BE2C (cell line): ENCODE measurements around the gene CNGA4.

Source experiments
- DNase-seq: peaks from one replicate; pipeline ENCODE4 v3.0.0-alpha.2; 2020
- H3K27me3 ChIP-seq: fragments of 250-450 bp; sonication (Bioruptor Pico); 2 replicates; pipeline ENCODE4 v1.5.1; 2020; ENCODE audit warnings: mild to moderate bottlenecking
- H3K36me3 ChIP-seq: fragments of 250-450 bp; sonication (Bioruptor Pico); 2 replicates; pipeline ENCODE4 v1.5.1; 2020; ENCODE audit warnings: mild to moderate bottlenecking
- H3K4me1 ChIP-seq: fragments of 250-450 bp; sonication (Bioruptor Pico); 2 replicates; pipeline ENCODE4 v1.5.1; 2020
- H3K4me3 ChIP-seq: 2 replicates; pipeline ENCODE4 v1.5.1; 2011; ENCODE audit warnings: low read depth, low read length
- H3K9me3 ChIP-seq: fragments of 250-450 bp; sonication (Bioruptor Pico); 2 replicates; pipeline ENCODE4 v1.5.1; 2020
- TF ChIP-seq, protein P1 (sequence below): IDR thresholded peaks from 2 replicates; pipeline ENCODE4 v1.5.1; 2012; ENCODE audit warnings: mild to moderate bottlenecking, low read depth, low read length

CNGA4 gene

DNA sequence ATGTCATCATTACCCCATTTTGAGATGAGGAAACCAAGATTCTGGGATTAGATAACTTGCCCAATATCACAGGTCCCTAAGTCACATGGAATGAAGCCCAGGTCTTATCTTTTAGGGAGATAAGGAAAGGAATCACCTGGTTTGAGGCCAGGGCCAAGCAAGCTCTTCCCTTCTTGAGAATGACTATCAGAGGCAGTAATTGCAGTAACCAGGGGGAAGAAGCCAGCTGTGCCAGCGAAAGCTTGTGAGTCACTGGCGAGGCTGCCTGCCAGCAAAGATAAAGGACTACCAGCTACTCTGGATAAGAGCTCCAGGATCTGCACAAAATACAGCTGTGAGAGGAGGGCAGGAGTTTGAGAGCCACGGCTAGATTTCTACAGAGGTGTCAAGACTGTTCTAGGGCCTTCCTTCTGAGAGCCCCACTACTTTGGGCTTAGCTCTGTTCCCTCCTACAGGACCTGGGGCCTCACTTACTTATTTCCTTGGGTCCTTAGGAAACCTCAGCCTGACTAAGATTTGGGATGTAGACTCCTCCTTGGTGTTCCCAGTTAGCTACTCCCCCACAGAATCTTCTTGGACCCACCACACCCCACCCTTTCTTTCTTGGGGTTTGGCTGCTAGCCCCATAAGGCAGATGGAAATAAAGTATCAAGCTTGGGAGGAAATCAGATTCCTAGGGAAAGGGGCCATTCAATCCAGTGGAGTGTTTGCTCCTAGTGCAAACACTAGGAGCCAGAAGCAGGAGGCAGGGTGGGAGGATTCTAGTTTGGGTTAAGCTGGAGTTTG is 11.1 kb downstream of the CNGA4 start:
- Histone ChIP-seq H3K9me3 (no peaks in the 10 kb centered on the region), H3K27me3 (no peaks in the 10 kb centered on the region), H3K36me3 (no peaks in the 10 kb centered on the region), H3K4me1 (no peaks in the 10 kb centered on the region), H3K4me3 (no peak overlapping the region)
- TF ChIP-seq, protein P1, sequence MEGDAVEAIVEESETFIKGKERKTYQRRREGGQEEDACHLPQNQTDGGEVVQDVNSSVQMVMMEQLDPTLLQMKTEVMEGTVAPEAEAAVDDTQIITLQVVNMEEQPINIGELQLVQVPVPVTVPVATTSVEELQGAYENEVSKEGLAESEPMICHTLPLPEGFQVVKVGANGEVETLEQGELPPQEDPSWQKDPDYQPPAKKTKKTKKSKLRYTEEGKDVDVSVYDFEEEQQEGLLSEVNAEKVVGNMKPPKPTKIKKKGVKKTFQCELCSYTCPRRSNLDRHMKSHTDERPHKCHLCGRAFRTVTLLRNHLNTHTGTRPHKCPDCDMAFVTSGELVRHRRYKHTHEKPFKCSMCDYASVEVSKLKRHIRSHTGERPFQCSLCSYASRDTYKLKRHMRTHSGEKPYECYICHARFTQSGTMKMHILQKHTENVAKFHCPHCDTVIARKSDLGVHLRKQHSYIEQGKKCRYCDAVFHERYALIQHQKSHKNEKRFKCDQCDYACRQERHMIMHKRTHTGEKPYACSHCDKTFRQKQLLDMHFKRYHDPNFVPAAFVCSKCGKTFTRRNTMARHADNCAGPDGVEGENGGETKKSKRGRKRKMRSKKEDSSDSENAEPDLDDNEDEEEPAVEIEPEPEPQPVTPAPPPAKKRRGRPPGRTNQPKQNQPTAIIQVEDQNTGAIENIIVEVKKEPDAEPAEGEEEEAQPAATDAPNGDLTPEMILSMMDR, result no peak
- DNase-seq, result peak; percentile 54

DNA sequence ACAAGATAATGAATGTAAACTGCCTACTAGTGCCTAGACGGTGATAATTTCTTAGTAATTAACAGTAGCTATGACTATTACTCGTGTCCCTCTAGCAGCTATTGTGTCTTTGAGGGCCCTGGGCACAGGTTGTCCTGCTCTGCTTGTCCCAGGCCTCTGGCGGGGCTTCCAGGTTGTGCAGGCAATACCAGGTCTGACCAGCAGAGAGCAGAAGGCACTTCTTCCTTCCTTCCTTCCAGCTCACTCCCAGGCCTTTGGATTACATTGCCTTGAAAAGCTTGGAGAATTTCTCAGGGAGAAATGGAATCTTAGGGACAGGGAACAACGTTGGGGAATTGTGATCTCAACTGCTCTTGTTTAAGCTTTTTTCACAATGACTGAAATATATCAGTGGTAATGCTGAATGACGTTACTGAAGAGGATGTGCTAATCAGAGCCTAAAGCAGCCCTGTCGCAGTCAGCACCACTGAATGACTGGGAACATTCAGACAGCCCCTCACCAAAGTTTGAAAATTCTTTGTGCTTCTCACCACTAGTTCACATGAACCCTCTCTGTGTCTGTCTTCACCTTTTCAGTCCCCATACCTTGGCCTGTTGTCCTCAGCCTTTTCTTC is 12.3 kb downstream of the CNGA4 start:
- DNase-seq, result peak; percentile 51
- no peaks in the 10 kb centered on the region for H3K9me3 ChIP-seq
- TF ChIP-seq, protein P1, result peak; percentile 67

DNA sequence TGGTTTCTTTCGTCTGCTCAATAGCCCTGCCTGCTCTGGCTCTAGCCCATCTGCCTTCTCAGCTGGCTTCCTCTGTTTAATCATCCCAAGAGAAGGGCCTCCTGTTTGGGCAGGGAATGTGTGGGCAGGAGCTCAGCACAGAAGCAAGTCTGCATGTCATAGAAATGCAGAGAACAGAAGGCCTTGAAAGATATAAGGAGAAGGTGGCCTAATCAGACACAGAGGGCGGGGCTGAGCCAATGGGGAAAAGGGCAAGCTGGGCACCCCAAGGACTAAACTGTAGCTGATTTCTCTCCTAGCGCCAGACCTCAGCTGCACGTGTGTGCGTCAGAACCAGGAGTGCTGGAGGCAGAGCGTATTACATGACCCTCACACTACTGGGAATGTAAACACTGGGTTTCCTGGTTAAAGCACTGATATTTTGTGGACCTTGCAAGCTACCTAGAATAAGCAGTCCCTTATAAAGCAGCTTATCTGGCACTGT is 13.1 kb downstream of the CNGA4 start:
- H3K9me3 ChIP-seq, result no peaks in the 10 kb centered on the region
- no peaks in the 10 kb centered on the region for H3K27me3 ChIP-seq
- no peaks in the 10 kb centered on the region for H3K36me3 ChIP-seq
- TF ChIP-seq, protein P1, result no peak
- no peaks in the 10 kb centered on the region for H3K4me1 ChIP-seq
- H3K4me3 ChIP-seq, result no peak overlapping the region
- no peak for DNase-seq

More for the DNA sequence above, 12.3 kb downstream of the CNGA4 start:
- Histone ChIP-seq H3K4me1 (no peaks in the 10 kb centered on the region), H3K4me3 (no peak overlapping the region), H3K27me3 (no peaks in the 10 kb centered on the region), H3K36me3 (no peaks in the 10 kb centered on the region)

DNA sequence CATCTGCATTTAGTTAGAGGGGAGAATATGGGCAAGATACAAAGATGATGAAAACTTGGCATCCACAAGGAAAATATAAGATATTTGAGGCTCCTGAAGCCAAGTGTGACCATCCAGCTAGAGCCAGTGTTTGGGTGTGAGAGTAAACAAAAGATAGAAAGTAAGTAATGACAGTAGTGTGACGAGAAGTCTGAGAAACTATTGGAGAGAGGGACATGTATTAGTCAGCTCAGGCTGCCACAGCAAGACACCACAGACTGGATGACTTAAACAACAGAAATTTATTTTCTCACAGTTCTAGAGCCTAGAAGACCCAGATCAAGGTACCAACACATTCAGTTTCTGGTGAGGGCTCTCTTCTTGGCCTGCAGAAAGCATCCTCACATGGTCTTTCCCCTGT is 14.3 kb downstream of the CNGA4 start:
- DNase-seq, result no peak
- Histone ChIP-seq H3K27me3 (peaks cover 5% of the 10 kb centered on the region), H3K4me1 (no peaks in the 10 kb centered on the region), H3K9me3 (no peaks in the 10 kb centered on the region), H3K36me3 (no peaks in the 10 kb centered on the region), H3K4me3 (no peak overlapping the region)
- TF ChIP-seq, protein P1, result no peak

DNA sequence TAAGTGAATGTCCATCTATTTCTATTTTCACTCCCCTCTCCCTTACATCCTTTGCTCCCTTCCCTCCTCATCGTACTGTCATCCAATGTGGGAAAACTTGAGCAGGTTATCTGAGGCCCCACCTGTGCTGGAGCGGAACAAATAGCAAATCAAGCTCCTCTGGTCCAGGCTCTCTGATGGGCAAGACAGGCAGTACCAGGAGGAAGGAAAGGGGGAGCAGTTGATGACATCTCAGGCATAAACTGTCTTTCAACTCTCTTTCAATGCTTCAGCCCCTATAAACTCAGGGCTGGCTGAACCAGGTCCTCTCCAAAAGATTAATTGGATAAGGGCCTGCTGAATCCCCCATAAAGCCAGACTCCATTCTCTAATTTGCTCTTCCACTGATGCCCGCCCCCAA is 19.3 kb downstream of the CNGA4 start:
- DNase-seq, result no peak
- Histone ChIP-seq H3K4me3 (no peak overlapping the region), H3K36me3 (no peaks in the 10 kb centered on the region), H3K27me3 (peaks cover 30% of the 10 kb centered on the region), H3K4me1 (no peaks in the 10 kb centered on the region), H3K9me3 (no peaks in the 10 kb centered on the region)
- TF ChIP-seq, protein P1, result no peak

DNA sequence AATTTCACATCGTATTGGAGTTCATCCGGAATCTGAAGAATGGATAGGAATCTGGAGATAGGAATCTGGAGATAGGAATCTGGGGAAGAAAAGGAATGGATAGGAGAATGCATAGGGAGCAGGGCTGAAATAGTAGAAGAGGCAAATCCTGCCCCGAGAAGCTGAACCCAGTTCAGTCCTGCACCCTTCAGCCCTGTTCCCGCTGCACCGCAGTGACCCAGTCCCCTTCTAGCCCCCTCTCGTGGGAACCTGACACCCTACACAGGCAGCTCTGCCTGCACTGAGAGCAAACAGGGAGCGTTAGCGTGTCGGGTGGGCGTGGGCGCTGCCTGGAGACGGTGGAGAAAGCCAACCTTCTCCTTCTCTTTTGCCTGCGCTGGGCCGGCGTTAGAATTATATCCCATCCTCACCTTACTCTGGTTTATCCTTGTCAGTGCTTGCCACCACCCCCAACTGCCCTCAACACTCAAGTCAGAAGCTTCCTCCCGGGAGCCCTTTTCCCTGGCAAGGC is 19.7 kb downstream of the CNGA4 start:
- DNase-seq, result no peak
- no peaks in the 10 kb centered on the region for H3K9me3 ChIP-seq
- no peak overlapping the region for H3K4me3 ChIP-seq
- TF ChIP-seq, protein P1, result no peak
- H3K27me3 ChIP-seq, result peaks cover 30% of the 10 kb centered on the region
- H3K4me1 ChIP-seq, result no peaks in the 10 kb centered on the region
- H3K36me3 ChIP-seq, result no peaks in the 10 kb centered on the region
